ENCODE data around the gene ABCC10.
"Not testable (repeated sequence)": the region's sequence is repeated elsewhere in the genome, so short reads cannot be mapped to it uniquely, and the experiment has no call there.

Gene ABCC10

DNA sequence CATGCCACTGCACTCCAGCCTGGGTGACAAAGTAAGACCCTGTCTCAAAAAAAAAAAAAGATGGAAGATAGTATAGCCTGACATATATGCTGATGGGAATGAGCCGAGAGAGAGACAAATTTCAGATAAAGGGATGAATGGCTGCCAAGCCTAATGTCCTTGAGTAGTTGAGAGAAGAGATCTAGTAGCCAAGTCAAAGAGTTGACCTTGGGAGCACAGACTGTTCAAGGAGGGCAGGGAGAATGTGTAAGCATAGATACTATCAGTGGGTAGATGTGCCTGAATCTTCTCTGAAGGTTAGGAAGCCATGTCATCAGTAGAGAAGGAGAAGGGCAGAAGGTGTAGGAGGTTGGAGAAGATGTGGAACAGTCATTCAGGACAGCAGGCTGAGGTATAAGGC, 20.0 kb upstream of the ABCC10 start:
- DNase-seq (ENCODE audit: low read depth in 2 of 2): no peak

DNA sequence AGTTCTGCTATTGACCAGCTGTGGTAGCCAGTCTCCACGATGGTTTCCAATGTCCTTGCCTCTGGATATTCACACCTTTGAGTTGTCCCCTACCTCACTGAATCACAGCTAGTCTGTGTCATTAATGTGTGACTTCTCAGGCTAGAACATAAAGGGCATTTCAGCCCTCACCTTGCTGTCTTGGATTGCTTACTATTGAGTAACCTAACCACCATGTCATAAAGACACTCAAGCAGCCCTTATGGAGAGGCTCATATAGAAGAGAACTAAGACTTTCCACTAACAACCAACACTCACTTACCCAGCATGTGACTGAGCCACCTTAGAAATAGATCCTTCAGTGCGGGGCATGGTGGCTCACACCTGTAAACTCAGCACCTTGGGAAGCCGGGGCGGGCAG, 19.1 kb upstream of the ABCC10 start:
- DNase-seq (ENCODE audit: low read depth in 2 of 2): no peak

DNA sequence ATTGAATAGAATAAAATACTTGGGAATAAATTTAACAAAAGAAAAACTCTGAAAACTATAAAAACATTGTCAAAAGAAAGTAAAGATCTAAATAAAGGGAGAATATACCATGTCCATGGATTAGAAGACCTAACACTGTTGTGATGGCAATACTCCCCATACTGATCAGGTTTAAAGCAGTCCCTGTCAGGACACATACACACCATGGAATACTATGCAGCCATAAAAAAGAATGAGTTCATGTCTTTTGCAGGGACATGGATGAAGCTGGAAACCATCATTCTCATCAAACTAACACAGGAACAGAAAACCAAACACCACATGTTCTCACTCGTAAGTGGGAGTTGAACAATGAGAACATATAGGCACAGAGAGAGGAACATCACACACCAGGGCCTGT, 16.6 kb upstream of the ABCC10 start:
- not testable (repeated sequence) for DNase-seq (ENCODE audit: low read depth in 2 of 2)

DNA sequence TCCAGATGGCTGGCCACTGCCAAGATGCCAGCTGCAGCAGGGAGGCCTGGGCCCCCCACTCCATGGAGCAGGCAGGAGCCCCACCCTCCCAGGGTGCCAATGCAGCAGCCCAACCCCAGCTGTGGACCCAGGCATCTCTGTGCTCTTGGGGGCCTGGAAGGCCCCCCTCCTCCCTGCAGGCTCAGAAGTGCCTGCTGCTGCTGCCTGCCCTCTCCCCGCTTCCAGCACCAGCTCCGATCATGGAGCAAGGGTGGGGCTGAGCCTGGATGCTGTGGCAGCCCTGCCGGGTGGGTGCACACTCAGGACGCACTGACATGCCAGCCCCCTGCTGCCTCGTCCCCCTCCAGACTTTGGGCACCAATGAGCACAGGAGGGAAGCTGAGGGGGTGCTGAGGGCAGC, 14.8 kb upstream of the ABCC10 start:
- no peak for DNase-seq (ENCODE audit: low read depth in 2 of 2)

DNA sequence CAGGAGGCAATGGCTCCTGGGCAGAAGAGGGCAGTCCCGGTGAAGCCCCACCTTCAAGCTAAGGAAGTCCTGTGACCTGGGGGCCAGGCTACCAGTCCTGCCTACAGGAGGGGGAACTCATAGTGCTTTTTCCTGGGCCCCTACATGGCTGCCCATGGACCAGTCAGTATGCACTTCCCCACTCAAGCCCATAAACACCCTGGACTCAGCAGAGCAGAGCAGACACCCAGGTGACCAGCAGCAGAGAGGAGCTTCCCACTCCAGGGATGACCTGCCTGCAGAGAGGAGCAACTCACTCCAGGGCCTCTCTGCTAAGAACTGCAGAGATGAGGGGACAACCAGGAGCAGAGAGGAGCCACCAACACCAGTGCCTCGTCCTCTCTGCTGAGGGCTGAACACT, 14.3 kb upstream of the ABCC10 start:
- no peak for DNase-seq (ENCODE audit: low read depth in 2 of 2)

DNA sequence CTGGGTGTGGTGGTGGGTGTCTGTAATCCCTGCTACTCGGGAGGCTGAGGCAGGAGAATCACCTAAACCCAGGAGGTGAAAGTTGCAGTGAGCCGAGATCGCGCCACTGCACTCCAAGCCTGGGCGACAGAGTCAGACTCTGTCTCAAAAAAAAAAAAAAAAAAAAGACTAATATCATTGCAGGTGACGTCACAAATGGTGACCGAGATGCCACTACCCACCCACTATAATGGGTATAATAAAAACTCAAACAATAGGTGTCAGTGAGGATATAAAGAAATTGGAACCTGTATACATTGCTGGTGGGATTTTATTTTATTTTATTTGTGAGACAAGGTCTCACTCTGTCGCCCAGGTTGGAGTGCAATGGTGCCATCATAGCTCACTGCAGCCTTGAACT, 12.1 kb upstream of the ABCC10 start:
- not testable (repeated sequence) for DNase-seq (ENCODE audit: low read depth in 2 of 2)

DNA sequence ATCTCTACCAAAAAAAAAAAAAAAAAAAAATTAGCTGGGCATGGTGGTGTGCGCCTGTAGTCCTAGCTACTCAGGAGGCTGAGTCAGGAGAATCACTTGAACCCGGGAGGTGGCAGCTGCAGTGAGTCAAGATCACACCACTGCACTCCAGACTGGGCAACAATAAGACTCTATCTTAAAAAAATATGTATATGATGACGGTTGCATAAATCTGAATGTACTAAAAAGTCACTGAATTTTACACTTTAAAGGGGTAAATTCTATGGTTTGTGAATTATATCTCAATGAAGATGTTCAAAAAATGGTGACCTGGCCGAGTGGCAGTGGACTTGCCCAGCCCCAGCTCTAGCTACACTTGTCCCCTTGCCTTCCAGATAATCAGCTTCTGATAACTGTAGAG, 10.4 kb upstream of the ABCC10 start:
- no peak for DNase-seq (ENCODE audit: low read depth in 2 of 2)

DNA sequence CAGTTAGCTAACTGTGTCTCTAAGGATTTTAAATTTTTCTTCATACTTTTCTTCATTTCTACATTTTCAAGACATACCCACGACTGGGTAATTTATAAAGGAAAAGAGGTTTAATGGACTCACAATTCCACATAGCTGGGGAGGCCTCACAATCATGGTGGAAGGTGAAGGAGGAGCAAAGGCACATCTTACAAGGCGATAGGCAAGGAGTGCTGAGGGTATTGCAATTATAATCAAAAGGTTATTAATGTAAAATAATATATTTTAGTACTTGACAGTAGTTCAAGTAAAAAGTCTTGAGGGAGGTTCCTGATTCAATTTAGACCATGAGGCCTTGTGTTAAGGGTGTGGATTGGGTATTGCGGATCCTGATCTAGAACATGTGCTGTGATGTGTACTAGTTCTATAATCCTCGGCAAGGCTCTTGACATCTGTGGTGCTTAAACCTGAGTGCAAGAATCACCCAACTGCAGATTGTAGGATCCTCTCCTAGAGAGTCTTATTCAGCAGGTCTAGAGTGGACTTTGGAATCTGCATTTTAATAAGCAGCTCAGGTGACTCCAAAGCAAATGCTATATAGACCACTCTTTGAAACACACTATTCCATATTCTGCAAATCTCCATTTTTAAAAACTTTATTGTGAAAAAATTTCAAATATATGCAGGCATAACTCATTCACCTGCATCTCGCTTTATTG, 7.2 kb upstream of the ABCC10 start:
- DNase-seq (ENCODE audit: low read depth in 2 of 2): no peak

DNA sequence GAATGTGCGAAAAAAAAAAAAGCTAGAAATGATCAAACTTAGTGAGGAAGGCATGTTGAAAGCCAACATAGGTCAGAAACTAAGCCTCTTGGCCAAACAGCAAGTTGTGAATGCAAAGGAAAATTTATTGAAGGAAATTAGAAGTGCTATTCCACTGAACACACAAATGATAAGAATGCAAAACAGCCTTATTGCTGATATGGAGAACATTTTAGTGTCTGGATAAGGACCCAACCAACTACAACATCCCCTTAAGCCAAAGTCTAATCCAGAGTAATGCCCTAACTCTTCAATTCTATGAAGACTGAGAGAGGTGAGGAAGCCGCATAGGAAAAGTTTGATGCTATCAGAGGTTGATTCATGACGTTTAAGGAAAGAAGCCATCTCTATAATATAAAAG, 5.5 kb upstream of the ABCC10 start:
- DNase-seq (ENCODE audit: low read depth in 2 of 2): no peak

DNA sequence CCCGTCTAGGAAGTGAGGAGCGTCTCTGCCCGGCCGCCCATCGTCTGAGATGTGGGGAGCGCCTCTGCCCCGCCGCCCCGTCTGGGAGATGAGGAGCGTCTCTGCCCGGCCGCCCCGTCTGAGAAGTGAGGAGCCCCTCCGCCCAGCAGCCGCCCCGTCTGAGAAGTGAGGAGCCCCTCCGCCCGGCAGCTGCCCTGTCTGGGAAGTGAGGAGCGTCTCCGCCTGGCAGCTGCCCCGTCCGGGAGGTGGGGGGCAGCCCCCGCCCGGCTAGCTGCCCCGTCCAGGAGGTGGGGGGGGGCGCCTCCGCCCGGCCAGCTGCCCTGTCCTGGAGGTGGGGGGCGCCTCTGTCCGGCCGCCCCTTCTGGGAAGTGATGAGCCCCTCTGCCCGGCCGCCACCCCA, 2.3 kb upstream of the ABCC10 start:
- DNase-seq (ENCODE audit: low read depth in 2 of 2): not testable (repeated sequence)

DNA sequence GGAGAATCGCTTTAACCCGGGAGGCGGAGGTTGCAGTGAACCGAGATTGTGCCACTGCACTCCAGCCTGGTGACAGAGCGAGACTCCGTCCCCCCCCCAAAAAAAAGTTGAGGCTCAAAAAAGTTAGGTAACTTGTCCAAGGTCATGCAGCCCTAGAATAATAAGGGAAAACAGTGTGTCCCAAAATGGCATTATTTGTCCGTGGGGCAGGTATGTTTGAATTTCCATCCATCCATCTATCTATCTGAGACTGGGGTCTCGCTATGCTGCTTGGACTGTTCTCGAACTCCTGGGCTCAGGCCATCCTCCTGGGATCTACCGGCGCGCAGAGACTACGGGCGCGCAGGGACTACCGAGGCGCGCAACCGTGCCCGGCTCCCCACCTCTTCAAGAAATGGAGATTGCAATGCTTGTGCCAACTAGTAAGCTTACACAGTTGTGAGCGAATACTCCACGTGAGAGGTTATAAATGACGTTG, 374 bp upstream of the ABCC10 start:
- no peak for DNase-seq (ENCODE audit: low read depth in 2 of 2)

DNA sequence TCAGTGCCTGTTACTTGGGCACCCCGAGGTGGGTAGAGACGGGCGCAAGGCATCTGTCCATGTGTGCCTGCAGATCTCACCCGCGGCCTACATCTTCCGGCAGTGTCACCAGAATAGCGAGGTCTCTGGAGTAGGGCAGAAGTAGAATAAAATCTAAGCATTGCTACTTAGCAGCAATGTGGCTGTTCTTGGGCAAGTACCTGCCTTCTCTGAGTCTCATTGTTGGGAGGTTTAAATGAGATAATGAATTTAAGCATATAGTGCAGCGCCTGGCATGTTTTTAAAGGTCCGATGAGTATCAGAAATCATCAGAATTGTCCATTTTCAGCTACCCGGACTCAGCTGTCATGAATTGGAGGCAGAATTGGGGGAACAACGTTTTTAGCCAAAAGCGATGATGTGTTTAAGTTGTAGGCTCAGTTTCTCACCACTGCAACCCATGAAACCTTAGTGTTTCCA, 800 bp downstream of the ABCC10 start:
- DNase-seq (ENCODE audit: low read depth in 2 of 2): peak in 1 of 2 donors; percentile 4

DNA sequence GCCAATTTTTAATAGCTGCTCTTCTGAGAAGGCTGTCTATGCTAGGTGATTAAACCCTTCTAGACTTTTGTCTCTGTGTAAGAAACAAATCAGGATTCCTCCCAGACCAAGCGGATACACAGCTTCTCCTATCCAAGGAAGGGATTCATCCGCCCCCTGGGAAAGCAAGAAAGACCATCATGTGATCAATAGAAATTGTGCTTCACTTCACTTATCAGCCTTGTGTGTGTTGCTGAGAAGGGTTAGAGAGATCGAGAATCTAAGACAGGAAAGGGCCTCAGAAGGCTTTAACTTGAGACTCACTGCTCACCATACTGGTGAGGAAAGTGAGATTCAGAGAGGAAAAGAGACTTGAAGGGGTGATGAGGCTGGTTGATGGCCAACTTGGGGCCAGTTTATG, 1.5 kb downstream of the ABCC10 start:
- DNase-seq (ENCODE audit: low read depth in 2 of 2): no peak

DNA sequence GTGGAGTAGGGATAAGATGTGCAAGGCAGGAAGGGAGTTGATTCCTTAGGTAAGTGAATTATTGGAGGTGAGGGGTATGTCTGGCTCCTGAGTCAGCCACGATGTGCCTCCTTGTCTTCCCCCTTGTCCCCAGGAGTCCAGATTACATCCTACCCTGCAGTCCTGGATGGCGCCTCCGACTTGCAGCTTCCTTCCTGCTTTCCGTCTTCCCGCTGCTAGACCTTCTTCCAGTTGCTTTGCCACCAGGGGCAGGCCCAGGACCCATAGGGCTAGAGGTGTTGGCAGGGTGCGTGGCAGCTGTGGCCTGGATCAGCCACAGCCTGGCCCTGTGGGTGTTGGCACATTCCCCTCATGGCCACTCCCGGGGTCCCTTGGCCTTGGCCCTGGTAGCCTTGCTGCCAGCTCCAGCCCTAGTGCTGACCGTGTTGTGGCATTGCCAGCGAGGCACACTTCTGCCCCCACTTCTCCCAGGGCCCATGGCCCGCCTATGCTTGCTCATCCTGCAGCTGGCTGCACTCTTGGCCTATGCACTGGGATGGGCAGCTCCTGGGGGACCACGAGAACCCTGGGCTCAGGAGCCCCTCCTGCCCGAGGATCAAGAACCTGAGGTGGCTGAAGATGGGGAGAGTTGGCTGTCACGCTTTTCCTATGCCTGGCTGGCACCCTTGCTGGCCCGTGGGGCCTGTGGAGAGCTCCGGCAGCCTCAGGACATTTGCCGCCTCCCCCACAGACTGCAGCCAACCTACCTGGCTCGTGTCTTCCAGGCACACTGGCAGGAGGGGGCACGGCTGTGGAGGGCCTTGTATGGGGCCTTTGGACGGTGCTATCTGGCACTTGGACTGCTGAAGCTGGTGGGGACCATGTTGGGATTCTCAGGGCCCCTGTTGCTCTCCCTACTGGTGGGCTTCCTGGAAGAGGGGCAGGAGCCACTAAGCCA, 4.9 kb downstream of the ABCC10 start:
- no peak for DNase-seq (ENCODE audit: low read depth in 2 of 2)

DNA sequence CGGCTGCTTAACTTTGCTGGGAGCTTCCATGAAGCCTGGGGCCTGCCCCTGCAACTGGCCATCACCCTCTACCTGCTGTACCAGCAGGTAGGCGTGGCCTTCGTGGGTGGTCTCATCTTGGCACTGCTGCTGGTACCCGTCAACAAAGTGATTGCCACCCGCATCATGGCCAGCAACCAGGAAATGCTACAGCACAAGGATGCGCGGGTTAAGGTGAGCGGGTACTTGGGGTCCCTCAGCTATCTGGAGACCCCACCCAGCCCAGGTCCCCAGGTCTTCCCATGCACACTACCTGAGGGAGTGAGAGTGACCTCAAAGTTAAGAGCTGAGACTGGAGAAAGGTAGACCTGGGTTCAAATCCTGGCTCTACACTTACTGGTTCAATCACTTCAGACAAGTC, 5.8 kb downstream of the ABCC10 start:
- DNase-seq (ENCODE audit: low read depth in 2 of 2): no peak

DNA sequence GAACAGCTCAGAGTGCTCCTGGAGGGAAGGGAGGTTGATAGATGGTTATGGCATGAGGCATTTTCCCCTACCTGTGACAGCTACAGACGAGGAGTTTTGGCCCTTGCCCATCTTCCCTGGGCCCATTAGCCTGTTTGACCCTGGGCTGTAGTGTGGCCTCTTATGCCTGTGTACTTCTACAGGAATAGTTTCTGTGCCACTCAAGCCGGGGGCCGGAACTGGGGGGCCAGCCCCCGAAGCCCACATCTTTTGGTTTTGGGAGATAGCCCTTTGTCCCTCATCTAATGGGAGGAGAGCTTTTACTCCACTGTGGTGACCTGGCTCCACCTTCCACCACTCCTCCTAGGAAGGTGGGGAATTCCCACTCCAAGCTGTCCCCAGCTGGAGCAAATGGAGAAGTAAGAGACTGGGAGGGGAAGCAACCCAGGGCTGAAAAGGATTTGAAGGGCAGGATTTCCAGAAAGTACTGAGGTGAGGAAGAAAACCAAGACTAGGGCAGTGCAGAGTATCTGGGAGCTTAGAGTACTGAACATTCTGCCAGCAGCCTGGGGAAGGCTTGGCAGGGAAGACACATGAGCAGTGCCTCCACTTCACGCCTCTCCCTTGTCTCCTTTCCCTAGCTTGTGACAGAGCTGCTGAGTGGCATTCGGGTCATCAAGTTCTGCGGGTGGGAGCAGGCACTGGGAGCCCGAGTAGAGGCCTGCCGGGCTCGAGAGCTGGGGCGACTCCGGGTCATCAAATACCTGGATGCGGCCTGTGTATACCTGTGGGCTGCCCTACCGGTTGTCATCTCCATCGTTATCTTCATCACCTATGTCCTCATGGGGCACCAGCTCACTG, 6.9 kb downstream of the ABCC10 start:
- DNase-seq (ENCODE audit: low read depth in 2 of 2): no peak

DNA sequence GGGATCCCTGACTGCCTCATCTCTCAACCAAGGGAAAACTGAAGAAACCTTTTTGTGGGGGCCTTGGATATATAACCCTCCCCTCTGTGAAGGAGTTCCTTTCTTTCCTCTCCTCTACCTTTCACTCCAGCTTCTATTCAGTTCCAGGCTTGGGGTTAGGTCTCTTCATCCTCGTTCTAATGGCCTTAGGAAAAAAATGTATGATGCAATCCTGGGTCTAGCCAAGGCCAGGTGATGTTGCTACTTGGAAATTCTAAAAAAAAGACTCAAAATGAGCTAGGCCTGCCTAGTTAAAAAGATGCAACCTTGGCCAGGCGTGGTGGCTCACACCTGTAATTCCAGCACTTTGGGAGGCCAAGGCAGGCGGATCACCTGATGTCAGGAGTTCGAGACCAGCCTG, 7.6 kb downstream of the ABCC10 start:
- DNase-seq (ENCODE audit: low read depth in 2 of 2): no peak

DNA sequence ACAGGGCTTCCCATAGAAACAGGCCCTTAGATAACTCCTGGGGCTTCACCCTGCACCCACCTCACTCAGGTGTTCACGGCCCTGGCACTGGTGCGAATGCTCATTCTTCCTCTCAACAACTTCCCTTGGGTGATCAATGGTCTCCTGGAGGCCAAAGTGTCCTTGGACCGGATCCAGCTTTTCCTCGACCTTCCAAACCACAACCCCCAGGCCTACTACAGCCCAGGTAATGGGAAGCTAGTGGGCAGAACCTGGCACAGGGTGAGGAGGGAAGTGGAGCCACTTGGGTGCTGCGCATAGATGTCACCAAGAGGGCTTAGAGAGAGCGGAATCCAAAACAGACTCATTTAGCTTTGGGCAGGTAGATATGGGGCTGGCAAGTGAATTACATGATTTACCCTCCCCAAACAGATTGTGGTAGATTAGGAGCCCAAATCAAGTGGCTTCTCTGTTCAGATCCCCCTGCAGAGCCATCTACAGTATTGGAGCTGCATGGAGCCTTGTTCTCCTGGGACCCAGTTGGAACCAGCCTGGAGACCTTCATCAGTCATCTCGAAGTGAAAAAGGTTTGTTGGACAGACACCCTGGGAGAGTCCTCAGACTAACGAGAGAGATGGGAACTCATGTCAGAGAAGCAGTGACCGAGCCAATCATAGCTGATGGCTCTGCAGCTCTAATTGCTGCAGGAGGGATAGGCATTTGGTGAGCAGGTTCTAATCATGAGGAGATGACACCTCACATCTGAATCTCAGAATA, 8.5 kb downstream of the ABCC10 start:
- no peak for DNase-seq (ENCODE audit: low read depth in 2 of 2)

DNA sequence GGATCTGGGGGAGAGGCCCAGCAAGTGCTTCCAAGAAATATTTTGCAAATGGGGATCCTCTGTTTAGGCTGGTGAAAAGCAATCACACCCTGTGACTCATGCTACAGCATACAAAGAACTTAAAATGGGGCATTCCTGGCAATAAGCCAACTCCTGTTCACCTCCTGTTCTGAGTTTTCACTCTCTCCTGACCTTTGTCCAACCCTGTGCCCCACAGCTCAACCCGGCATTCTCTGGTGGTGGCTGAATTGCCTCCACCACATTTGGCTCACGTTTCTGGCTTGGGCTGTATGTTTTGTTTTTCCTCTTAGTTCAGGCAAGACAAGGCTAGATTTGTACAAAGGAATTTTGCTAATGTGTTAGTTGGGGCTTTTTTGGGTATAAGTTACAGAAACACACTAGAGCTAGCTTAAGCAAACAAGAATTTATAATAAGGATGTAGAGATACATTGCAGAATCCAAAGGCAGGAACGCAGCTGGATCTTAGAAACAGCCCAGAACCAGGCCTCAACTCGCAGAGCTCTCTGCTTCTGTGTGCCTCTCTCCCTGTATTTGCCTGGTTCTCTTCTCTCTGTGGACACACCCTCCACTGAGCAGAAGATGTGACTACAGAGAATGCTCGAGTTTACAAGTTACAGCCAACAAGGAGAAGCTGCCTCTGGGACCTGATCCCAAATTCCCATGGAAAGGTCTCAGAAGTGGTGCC, 9.4 kb downstream of the ABCC10 start:
- DNase-seq (ENCODE audit: low read depth in 2 of 2): no peak

DNA sequence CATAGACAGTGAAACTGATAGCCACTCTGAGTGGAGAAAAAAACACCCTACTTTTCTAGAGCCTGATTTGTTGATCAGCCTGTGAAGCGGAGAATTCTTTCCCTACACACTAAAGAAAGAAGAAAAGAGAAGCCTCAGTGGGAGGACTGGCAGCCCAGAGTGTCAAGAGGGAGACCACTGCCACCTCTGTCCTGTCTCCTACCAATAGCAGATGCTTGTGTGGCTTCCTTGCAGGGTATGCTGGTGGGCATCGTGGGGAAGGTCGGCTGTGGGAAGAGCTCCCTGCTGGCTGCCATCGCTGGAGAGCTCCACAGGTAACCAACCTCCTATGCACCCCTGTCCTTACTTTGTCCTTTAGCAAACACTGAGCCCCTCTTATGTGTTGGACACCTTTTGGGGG, 10.4 kb downstream of the ABCC10 start:
- no peak for DNase-seq (ENCODE audit: low read depth in 2 of 2)

DNA sequence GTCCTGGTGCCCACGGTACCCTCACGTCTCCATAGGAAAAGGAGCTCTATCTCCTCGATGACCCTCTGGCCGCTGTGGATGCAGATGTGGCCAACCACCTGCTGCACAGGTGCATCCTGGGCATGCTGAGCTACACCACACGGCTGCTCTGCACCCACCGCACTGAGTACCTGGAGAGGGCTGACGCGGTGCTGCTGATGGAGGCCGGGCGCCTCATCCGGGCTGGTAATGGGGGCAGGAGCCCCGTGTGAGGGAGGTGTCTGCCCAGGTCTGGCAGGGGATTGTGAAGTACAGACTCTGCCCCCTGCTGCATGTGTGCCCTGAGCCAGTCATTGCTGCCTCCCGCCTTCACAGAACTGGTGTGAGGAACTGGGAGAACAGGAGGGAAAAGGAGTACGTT, 15.6 kb downstream of the ABCC10 start:
- DNase-seq (ENCODE audit: low read depth in 2 of 2): no peak

Data from stimulated activated CD8-positive, alpha-beta memory T cell treated with anti-CD3 and anti-CD28 coated beads, Interleukin-15, amount 100 ng/mL, for 4 hours (primary cell).